ENCODE measurements around the gene ANKRD37. TPM values are rescaled to one million over a fixed set of nuclear protein-coding genes. Genes with fewer than 3 reads are reported as not detected.

Gene ANKRD37
- total RNA-seq, 1 donor from 2014 or later, result 18.0 TPM

DNA sequence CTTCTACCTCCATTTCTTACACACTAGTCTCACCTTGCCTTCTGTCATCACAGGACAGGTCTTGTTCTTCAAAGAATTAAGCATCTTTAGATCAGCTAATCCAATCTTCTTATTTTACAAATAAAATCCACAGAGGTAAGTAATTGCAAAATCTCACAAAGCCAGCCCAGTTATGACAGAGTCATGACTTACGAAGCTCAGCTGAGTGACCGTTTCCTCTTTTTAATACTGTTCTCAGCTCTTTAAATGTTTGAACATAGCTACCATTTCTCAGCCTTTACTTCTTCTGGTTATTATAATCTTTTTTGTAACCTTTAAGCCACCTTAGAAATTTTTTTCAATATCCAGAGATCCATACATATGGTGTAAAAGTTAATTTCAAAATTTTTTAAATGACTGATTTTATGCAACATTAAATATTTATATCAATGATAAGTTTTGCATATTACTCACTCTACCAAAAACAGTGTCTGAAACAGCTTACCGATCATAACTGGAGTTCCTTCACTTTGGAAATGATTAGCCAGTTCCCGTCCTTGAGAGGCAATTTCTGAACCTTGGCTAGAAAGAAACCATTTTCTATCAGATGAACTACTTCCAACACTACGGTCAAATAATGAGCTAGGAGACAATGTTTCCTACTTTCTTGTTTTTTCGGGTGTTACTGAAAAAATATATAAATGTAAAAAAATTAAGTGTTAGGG is 8.8 kb downstream of the ANKRD37 start:
- TF ChIP-seq, protein P1, sequence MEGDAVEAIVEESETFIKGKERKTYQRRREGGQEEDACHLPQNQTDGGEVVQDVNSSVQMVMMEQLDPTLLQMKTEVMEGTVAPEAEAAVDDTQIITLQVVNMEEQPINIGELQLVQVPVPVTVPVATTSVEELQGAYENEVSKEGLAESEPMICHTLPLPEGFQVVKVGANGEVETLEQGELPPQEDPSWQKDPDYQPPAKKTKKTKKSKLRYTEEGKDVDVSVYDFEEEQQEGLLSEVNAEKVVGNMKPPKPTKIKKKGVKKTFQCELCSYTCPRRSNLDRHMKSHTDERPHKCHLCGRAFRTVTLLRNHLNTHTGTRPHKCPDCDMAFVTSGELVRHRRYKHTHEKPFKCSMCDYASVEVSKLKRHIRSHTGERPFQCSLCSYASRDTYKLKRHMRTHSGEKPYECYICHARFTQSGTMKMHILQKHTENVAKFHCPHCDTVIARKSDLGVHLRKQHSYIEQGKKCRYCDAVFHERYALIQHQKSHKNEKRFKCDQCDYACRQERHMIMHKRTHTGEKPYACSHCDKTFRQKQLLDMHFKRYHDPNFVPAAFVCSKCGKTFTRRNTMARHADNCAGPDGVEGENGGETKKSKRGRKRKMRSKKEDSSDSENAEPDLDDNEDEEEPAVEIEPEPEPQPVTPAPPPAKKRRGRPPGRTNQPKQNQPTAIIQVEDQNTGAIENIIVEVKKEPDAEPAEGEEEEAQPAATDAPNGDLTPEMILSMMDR (IDR thresholded peaks at IDR 0.05; ENCODE audit: borderline replicate concordance), result no peak
- peaks cover 93% of the 10 kb centered on the region for H3K36me3 ChIP-seq
- no peaks in the 10 kb centered on the region for H3K4me1 ChIP-seq
- H3K9me3 ChIP-seq (replicated peaks), result peaks cover 5% of the 10 kb centered on the region
- H3K4me3 ChIP-seq, result no peak overlapping the region
- no peaks in the 10 kb centered on the region for H3K27me3 ChIP-seq (ENCODE audit: low read depth)
- DNase-seq, result no peak
- no peak overlapping the region for H3K27ac ChIP-seq (replicated peaks)
- intact Hi-C loops (cut with micrococcal nuclease), result no loop called here

DNA sequence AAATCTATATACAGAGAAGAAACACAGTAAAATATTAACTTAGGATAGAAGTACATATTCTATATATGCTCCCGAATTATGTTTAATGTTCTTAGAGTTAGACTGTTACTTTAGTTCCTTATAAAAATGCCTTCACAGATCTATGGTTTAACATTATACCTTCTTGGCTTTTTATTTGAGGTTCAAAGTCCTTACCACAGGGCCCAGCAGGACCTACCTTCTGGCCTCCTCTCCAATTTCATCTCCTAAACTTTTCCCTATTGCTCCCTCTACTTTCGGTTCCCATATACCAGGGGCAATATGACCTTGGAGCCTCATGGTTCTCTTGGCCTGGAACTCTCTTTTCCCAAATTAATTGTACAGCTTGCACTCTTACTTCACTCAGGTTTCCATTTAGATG is 11.8 kb downstream of the ANKRD37 start:
- H3K4me3 ChIP-seq, result no peak overlapping the region
- peaks cover 5% of the 10 kb centered on the region for H3K9me3 ChIP-seq (replicated peaks)
- H3K27ac ChIP-seq (replicated peaks), result no peak overlapping the region
- no peak for DNase-seq
- intact Hi-C loops (cut with micrococcal nuclease), result no loop called here
- H3K36me3 ChIP-seq, result peaks cover 82% of the 10 kb centered on the region
- TF ChIP-seq, protein P1 (IDR thresholded peaks at IDR 0.05; ENCODE audit: borderline replicate concordance), result no peak
- H3K27me3 ChIP-seq (ENCODE audit: low read depth), result no peaks in the 10 kb centered on the region
- no peaks in the 10 kb centered on the region for H3K4me1 ChIP-seq

DNA sequence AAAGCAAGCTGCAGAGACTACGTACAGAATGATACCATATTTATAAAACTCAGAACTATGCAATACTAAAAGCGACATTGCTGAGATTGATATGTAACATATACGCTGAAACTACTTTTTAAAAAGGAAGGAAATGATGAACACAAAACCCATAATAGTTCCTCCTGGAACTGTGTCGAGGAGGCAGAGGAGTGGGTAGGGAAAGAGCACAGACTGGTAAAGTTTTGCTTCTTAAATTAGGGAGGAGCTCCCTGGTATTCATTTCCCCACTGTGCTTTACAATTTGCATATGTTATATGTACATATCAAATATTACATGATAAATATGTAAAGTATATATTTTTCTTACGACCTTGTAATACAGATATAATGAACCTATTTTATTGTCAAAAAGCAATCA is 15.2 kb downstream of the ANKRD37 start:
- intact Hi-C loops (cut with micrococcal nuclease), result no loop called here
- TF ChIP-seq, protein P1 (IDR thresholded peaks at IDR 0.05; ENCODE audit: borderline replicate concordance), result no peak
- no peak for DNase-seq
- Histone ChIP-seq H3K27me3 (ENCODE audit: low read depth) (no peaks in the 10 kb centered on the region), H3K9me3 (replicated peaks) (peaks cover 5% of the 10 kb centered on the region), H3K27ac (replicated peaks) (no peak overlapping the region), H3K36me3 (peaks cover 79% of the 10 kb centered on the region), H3K4me3 (no peak overlapping the region), H3K4me1 (peaks cover 12% of the 10 kb centered on the region)

DNA sequence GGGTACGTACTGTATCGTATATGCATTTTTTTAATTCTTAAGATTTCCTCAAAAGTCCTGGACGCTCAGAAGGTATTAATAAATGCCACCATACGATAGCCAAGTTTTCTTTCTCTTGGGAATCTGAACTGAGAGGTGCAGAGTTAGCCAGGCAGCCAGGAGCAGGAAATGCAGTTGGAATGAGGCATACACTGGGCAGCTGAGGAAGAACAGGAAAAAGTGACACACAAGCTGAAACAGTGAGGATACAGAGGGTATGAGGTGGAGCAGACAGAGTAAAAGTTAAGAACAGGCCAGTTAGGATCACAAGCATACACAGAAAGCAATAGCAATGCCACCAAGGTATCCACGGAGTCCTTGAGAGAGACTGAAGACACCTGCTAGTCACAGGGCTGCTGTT is 15.8 kb downstream of the ANKRD37 start:
- intact Hi-C loops (cut with micrococcal nuclease), result no loop called here
- DNase-seq, result no peak
- no peaks in the 10 kb centered on the region for H3K27me3 ChIP-seq (ENCODE audit: low read depth)
- no peak overlapping the region for H3K27ac ChIP-seq (replicated peaks)
- TF ChIP-seq, protein P1 (IDR thresholded peaks at IDR 0.05; ENCODE audit: borderline replicate concordance), result no peak
- H3K9me3 ChIP-seq (replicated peaks), result peaks cover 5% of the 10 kb centered on the region
- H3K36me3 ChIP-seq, result peaks cover 83% of the 10 kb centered on the region
- H3K4me3 ChIP-seq, result no peak overlapping the region
- H3K4me1 ChIP-seq, result peaks cover 17% of the 10 kb centered on the region

DNA sequence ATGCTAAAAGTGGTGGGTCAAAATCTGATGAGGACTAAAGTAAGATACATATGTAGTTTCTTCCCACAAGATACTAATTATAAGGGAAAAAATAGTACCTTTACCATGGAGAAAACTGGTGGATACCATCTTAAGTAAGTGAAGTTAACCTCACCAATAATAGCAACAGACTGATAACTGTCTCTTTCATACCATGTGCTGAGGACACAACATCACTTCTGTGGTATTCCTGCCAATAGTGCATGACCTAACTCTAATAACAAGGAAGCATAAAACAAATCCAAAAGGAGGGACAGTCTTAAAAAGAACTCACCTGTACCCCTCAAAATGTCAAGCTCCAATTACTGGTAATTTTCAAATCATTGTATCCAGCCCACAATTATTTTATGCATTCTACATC is 20.3 kb downstream of the ANKRD37 start:
- TF ChIP-seq, protein P1 (IDR thresholded peaks at IDR 0.05; ENCODE audit: borderline replicate concordance), result no peak
- H3K4me3 ChIP-seq, result no peak overlapping the region
- peaks cover 34% of the 10 kb centered on the region for H3K4me1 ChIP-seq
- H3K9me3 ChIP-seq (replicated peaks), result no peaks in the 10 kb centered on the region
- intact Hi-C loops (cut with micrococcal nuclease), result no loop called here
- peak overlapping the region; percentile 16 for H3K27ac ChIP-seq (replicated peaks)
- DNase-seq, result no peak
- peaks cover 72% of the 10 kb centered on the region for H3K36me3 ChIP-seq
- H3K27me3 ChIP-seq (ENCODE audit: low read depth), result no peaks in the 10 kb centered on the region

Measured in left ventricle myocardium inferior (tissue), 1 donor.